ENCODE data around the gene CABCOCO1. TPM values are rescaled to one million over a fixed set of nuclear protein-coding genes. Genes with fewer than 3 reads are reported as not detected.
A peak's percentile ranks its signal among the peaks of the same experiment; 100 is the strongest.

The CABCOCO1 gene
- total RNA-seq, 1 experiment from 2014 or later = not detected

- Histone ChIP-seq H3K9me3 (ENCODE audit: control insufficient read depth in 1 of 2, insufficient read depth in 1 of 2, low read depth in 1 of 2, low read length in 2 of 2) (no peaks in the 10 kb centered on the region), H3K36me3 (ENCODE audit: control insufficient read depth in 1 of 2, insufficient read depth in 2 of 2, low read length in 2 of 2) (no peaks in the 10 kb centered on the region), H3K9me2 (ENCODE audit: insufficient read depth) (no peaks in the 10 kb centered on the region), H3K79me2 (ENCODE audit: insufficient read depth, low read length) (no peaks in the 10 kb centered on the region), H4K20me1 (ENCODE audit: insufficient read depth) (no peaks in the 10 kb centered on the region), H3K4me2 (ENCODE audit: low read length) (peak overlapping the region; percentile 32), H3K9ac (ENCODE audit: low read length) (no peak overlapping the region), H3K27me3 (ENCODE audit: insufficient read depth, low read length) (no peaks in the 10 kb centered on the region), H3K27ac (ENCODE audit: low read depth, low read length) (no peak overlapping the region), H3K4me3 (replicated peaks in 1 of 2; ENCODE audit: low read depth in 1 of 2, low read length in 2 of 2) (no peak overlapping the region), H2AFZ (ENCODE audit: low read depth, low read length, poor library complexity, severe bottlenecking) (no peak overlapping the region), H3K4me1 (ENCODE audit: control insufficient read depth in 1 of 2, insufficient read depth in 2 of 2, low read length in 2 of 2) (peaks cover 0 to 10% of the 10 kb centered on the region in 2 experiments; a peak in 2 of 4 replicates)
- intact Hi-C loops (cut with micrococcal nuclease) = no loop called here
- DNase-seq (ENCODE audit: low read depth, low spot score) = peak; percentile 4
- ChIA-PET RAD21 (ENCODE audit: low non-redundant PET in 1 of 2, low total read pairs in 2 of 2, uncharacterized antibody in 2 of 2, unreplicated experiment in 2 of 2) (no interaction called here), CTCF (no interaction called here), POLR2A (no interaction called here)
- BruUV-seq (replicated peaks) = no TSS peak
- ATAC-seq = peak; percentile 42; the same call in 1 of the 2 replicates
- TF ChIP-seq FOSL1 (IDR thresholded peaks at IDR 0.05; ENCODE audit: low read depth) = peak; percentile 49; the same call in 1 of the 2 replicates
- TF ChIP-seq POLR2A (IDR thresholded peaks at IDR 0.05; ENCODE audit: borderline replicate concordance, extremely low read depth, insufficient read depth, insufficient read length) = no peak
- TF ChIP-seq SP1 (IDR thresholded peaks at IDR 0.05; ENCODE audit: low read depth) = no peak
- TF ChIP-seq TCF7L2 (IDR thresholded peaks at IDR 0.05; ENCODE audit: borderline replicate concordance, extremely low read depth, insufficient read depth, insufficient read length) = no peak
- no peak for TF ChIP-seq MAX (IDR thresholded peaks at IDR 0.05)
- no peak for TF ChIP-seq ZFX (IDR thresholded peaks at IDR 0.05)
Measured at GRCh38 chr10:61635932-61636331, 26.8 kb upstream of the CABCOCO1 start.

- H3K9me2 ChIP-seq (ENCODE audit: insufficient read depth) = no peaks in the 10 kb centered on the region
- H3K4me1 ChIP-seq (ENCODE audit: control insufficient read depth in 1 of 2, insufficient read depth in 2 of 2, low read length in 2 of 2) = peaks cover 0 to 10% of the 10 kb centered on the region in 2 experiments; a peak in 2 of 4 replicates
- POLR2A ChIA-PET = no interaction called here
- no peak overlapping the region for H3K4me2 ChIP-seq (ENCODE audit: low read length)
- no peak overlapping the region for H3K4me3 ChIP-seq (replicated peaks in 1 of 2; ENCODE audit: low read depth in 1 of 2, low read length in 2 of 2)
- no peaks in the 10 kb centered on the region for H4K20me1 ChIP-seq (ENCODE audit: insufficient read depth)
- ATAC-seq (no peak), DNase-seq (ENCODE audit: low read depth, low spot score) (no peak)
- no peak overlapping the region for H2AFZ ChIP-seq (ENCODE audit: low read depth, low read length, poor library complexity, severe bottlenecking)
- RAD21 ChIA-PET (ENCODE audit: low non-redundant PET in 1 of 2, low total read pairs in 2 of 2, uncharacterized antibody in 2 of 2, unreplicated experiment in 2 of 2) = no interaction called here
- no peaks in the 10 kb centered on the region for H3K79me2 ChIP-seq (ENCODE audit: insufficient read depth, low read length)
- no peak overlapping the region for H3K9ac ChIP-seq (ENCODE audit: low read length)
- intact Hi-C loops (cut with micrococcal nuclease) = no loop called here
- no peaks in the 10 kb centered on the region for H3K27me3 ChIP-seq (ENCODE audit: insufficient read depth, low read length)
- no peaks in the 10 kb centered on the region for H3K9me3 ChIP-seq (ENCODE audit: control insufficient read depth in 1 of 2, insufficient read depth in 1 of 2, low read depth in 1 of 2, low read length in 2 of 2)
- BruUV-seq (replicated peaks) = no TSS peak
- CTCF ChIA-PET = no interaction called here
- TF ChIP-seq SP1 (IDR thresholded peaks at IDR 0.05; ENCODE audit: low read depth) = no peak
- TF ChIP-seq RAD21 (IDR thresholded peaks at IDR 0.05; ENCODE audit: low read depth) = no peak
- no peak for TF ChIP-seq FOSL1 (IDR thresholded peaks at IDR 0.05; ENCODE audit: low read depth)
- no peak for TF ChIP-seq EGR1 (IDR thresholded peaks at IDR 0.05; ENCODE audit: low read depth)
- TF ChIP-seq CBX3 (IDR thresholded peaks at IDR 0.05; ENCODE audit: low read depth) = no peak
- no peak for TF ChIP-seq EZH2phosphoT487 (IDR thresholded peaks at IDR 0.05; ENCODE audit: borderline replicate concordance)
- TF ChIP-seq MAX (IDR thresholded peaks at IDR 0.05) = no peak
- TF ChIP-seq ZNF274 (IDR thresholded peaks at IDR 0.05; ENCODE audit: low read depth, low read length) = no peak
- TF ChIP-seq YY1 (IDR thresholded peaks at IDR 0.05; ENCODE audit: extremely low read depth, insufficient replicate concordance, low read depth, low read length) = no peak
- TF ChIP-seq TCF7L2 (IDR thresholded peaks at IDR 0.05; ENCODE audit: borderline replicate concordance, extremely low read depth, insufficient read depth, insufficient read length) = no peak
- TF ChIP-seq ZFX (IDR thresholded peaks at IDR 0.05) = no peak
- no peak for TF ChIP-seq SRF (IDR thresholded peaks at IDR 0.05; ENCODE audit: low read depth)
- TF ChIP-seq ELF1 (IDR thresholded peaks at IDR 0.05; ENCODE audit: borderline replicate concordance, low read depth) = no peak
- H3K36me3 ChIP-seq (ENCODE audit: control insufficient read depth in 1 of 2, insufficient read depth in 2 of 2, low read length in 2 of 2) = no peaks in the 10 kb centered on the region
- H3K27ac ChIP-seq (ENCODE audit: low read depth, low read length) = no peak overlapping the region
Measured at GRCh38 chr10:61639952-61640351, 22.8 kb upstream of the CABCOCO1 start.

Measured in HCT116 (cell line).